ENCODE results near the gene TENM4. TPM values are rescaled to one million over a fixed set of nuclear protein-coding genes. Genes with fewer than 3 reads are reported as not detected.

Gene TENM4
- total and polyA plus RNA-seq, 2 of the 8 experiments (the other 6 are each of a cell fraction or from before 2014, with no cell fraction given), result 3.5 to 7.2 TPM

- WGBS, 2 experiments (ENCODE audit: extremely low coverage in 1 of 2, insufficient coverage in 1 of 2, insufficient read length in 1 of 2, insufficient replicate concordance in 2 of 2, low coverage in 1 of 2, low lambda C conversion rate in 2 of 2, missing lambda C conversion rate in 1 of 2), result 90% methylated on average over 8 of the region's 8 CpGs; no CpG with 5 or more reads in 1 of the 2 experiments
- no peak for TF ChIP-seq CTBP2 (IDR thresholded peaks at IDR 0.05; ENCODE audit: borderline replicate concordance, insufficient read depth, insufficient read length, low read length)
- no peak for TF ChIP-seq GTF2F1 (IDR thresholded peaks at IDR 0.05; ENCODE audit: borderline replicate concordance, low read depth, low read length)
- TF ChIP-seq JUND (IDR thresholded peaks at IDR 0.05; ENCODE audit: low read length), result no peak
- TF ChIP-seq YY1 (IDR thresholded peaks at IDR 0.05; ENCODE audit: low read depth, low read length), result no peak
- no peak for TF ChIP-seq CBX8 (IDR thresholded peaks at IDR 0.05; ENCODE audit: borderline replicate concordance, low read depth, low read length)
- TF ChIP-seq POLR2A (IDR thresholded peaks at IDR 0.05; ENCODE audit: control extremely low read depth in 1 of 2, low read depth in 2 of 2, low read length in 2 of 2), result no peak
- TF ChIP-seq SP2 (IDR thresholded peaks at IDR 0.05; ENCODE audit: low read length), result no peak
- TF ChIP-seq RNF2 (IDR thresholded peaks at IDR 0.05; ENCODE audit: borderline replicate concordance, low read depth, low read length, missing control alignments, poor library complexity, severe bottlenecking), result no peak
- TF ChIP-seq TAF1 (IDR thresholded peaks at IDR 0.05; ENCODE audit: low read depth, low read length), result no peak
- TF ChIP-seq GABPA (IDR thresholded peaks at IDR 0.05; ENCODE audit: borderline replicate concordance, insufficient read depth, low read length), result no peak
- TF ChIP-seq HDAC6 (IDR thresholded peaks at IDR 0.05; ENCODE audit: low read depth, low read length), result no peak
- no peak for TF ChIP-seq ATF2 (IDR thresholded peaks at IDR 0.05; ENCODE audit: low read length)
Observed at GRCh38 chr11:79097246-79097875, 343.5 kb downstream of the TENM4 start.

More at GRCh38 chr11:79097246-79097875, 343.5 kb downstream of the TENM4 start:
- H3K23me2 ChIP-seq (ENCODE audit: low read depth, low read length), result no peaks in the 10 kb centered on the region
- no peak overlapping the region for H2BK5ac ChIP-seq (ENCODE audit: low read depth, low read length)
- no peaks in the 10 kb centered on the region for H3K36me3 ChIP-seq (ENCODE audit: control insufficient read depth in 2 of 4, insufficient read depth in 4 of 4, low read length in 3 of 4)
- no peak overlapping the region for H3K4ac ChIP-seq (replicated peaks; ENCODE audit: insufficient read length, low read depth, low read length)
- H3K4me2 ChIP-seq (ENCODE audit: insufficient read depth in 1 of 2, low read depth in 2 of 2, low read length in 2 of 2), result no peak overlapping the region
- no peak for FAIRE-seq
- H2BK12ac ChIP-seq (ENCODE audit: low read depth, low read length), result no peak overlapping the region
- H3K27me3 ChIP-seq (replicated peaks in 1 of 4; ENCODE audit: control insufficient read depth in 3 of 4, extremely low read depth in 1 of 4, insufficient read depth in 3 of 4, low read length in 3 of 4), result no peaks in the 10 kb centered on the region
- H2BK15ac ChIP-seq (ENCODE audit: low read length), result no peak overlapping the region
- DNase-seq (ENCODE audit: low read depth in 1 of 2, low spot score in 2 of 2), result no peak
- no peak overlapping the region for H2BK20ac ChIP-seq (ENCODE audit: low read length)
- H3K56ac ChIP-seq (replicated peaks; ENCODE audit: insufficient read length, low read depth, low read length), result no peak overlapping the region
- H3K23ac ChIP-seq (ENCODE audit: insufficient read length), result no peak overlapping the region
- no peaks in the 10 kb centered on the region for H3K79me1 ChIP-seq (ENCODE audit: low read depth, low read length)
- H3K14ac ChIP-seq (ENCODE audit: insufficient read length), result no peak overlapping the region
- no peaks in the 10 kb centered on the region for H3K79me2 ChIP-seq (ENCODE audit: control insufficient read depth in 1 of 2, insufficient read depth in 2 of 2, low read length in 2 of 2)
- H4K5ac ChIP-seq (ENCODE audit: insufficient read length, low read depth, low read length), result no peak overlapping the region
- H4K91ac ChIP-seq (replicated peaks; ENCODE audit: insufficient read length, low read length), result no peak overlapping the region
- ChIA-PET POLR2A (ENCODE audit: partially characterized antibody) (no interaction called here), CTCF (ENCODE audit: partially characterized antibody) (interaction anchor here (0.6 to 6.6 kb wide), 17 partner anchors 8 to 451 kb away, joined by 3 to 85 read pairs (median 4); no protein-coding TSS in a partner anchor)
- H3K9me3 ChIP-seq (ENCODE audit: insufficient read depth in 2 of 2, low read depth in 1 of 2, low read length in 1 of 2), result peaks cover 4 to 6% of the 10 kb centered on the region in 2 experiments; a peak in 2 of 4 replicates
- no peak overlapping the region for H3K27ac ChIP-seq (ENCODE audit: low read depth, low read length)
- H3K18ac ChIP-seq (ENCODE audit: extremely low read depth, low read length), result no peak overlapping the region; the same call in 1 of the 2 replicates
- H2BK120ac ChIP-seq (replicated peaks; ENCODE audit: low read depth, low read length), result no peak overlapping the region
- no peak overlapping the region for H2AFZ ChIP-seq (ENCODE audit: low read length)
- H3K9ac ChIP-seq (replicated peaks in 1 of 4; ENCODE audit: extremely low read depth in 1 of 4, low read depth in 3 of 4, low read length in 3 of 4), result no peak overlapping the region
- no peak overlapping the region for H3K4me3 ChIP-seq (ENCODE audit: extremely low read depth in 1 of 4, insufficient read depth in 2 of 4, low read depth in 3 of 4, low read length in 4 of 4)
- no peak overlapping the region for H4K8ac ChIP-seq (ENCODE audit: extremely low read depth, insufficient read depth, low read length)
- H3K4me1 ChIP-seq (replicated peaks in 1 of 4; ENCODE audit: control insufficient read depth in 3 of 4, insufficient read depth in 4 of 4, low read length in 3 of 4), result peaks cover 0 to 6% (median 0%) of the 10 kb centered on the region in 4 experiments; a peak in 1 of 7 replicates
- no peaks in the 10 kb centered on the region for H4K20me1 ChIP-seq (replicated peaks in 1 of 2; ENCODE audit: control insufficient read depth in 1 of 2, insufficient read depth in 2 of 2, low read length in 2 of 2)
- H2AK5ac ChIP-seq (ENCODE audit: low read depth, low read length), result no peak overlapping the region
